ENCODE results near the gene TRAPPC3. TPM values are rescaled to one million over a fixed set of nuclear protein-coding genes. Genes with fewer than 3 reads are reported as not detected.

Gene TRAPPC3
- total RNA-seq, 1 donor from 2014 or later: 63.1 TPM

GRCh38 chr1:36163426-36163825, 14.1 kb upstream of the TRAPPC3 start:
- DNase-seq (no peak), ATAC-seq (no peak)
- Histone ChIP-seq H3K27ac (peak overlapping the region; percentile 19), H3K27me3 (no peaks in the 10 kb centered on the region), H3K9me3 (no peaks in the 10 kb centered on the region), H3K36me3 (peaks cover 11% of the 10 kb centered on the region), H3K4me3 (no peak overlapping the region), H3K4me1 (peaks cover 68% of the 10 kb centered on the region)
- TF ChIP-seq, protein P1, sequence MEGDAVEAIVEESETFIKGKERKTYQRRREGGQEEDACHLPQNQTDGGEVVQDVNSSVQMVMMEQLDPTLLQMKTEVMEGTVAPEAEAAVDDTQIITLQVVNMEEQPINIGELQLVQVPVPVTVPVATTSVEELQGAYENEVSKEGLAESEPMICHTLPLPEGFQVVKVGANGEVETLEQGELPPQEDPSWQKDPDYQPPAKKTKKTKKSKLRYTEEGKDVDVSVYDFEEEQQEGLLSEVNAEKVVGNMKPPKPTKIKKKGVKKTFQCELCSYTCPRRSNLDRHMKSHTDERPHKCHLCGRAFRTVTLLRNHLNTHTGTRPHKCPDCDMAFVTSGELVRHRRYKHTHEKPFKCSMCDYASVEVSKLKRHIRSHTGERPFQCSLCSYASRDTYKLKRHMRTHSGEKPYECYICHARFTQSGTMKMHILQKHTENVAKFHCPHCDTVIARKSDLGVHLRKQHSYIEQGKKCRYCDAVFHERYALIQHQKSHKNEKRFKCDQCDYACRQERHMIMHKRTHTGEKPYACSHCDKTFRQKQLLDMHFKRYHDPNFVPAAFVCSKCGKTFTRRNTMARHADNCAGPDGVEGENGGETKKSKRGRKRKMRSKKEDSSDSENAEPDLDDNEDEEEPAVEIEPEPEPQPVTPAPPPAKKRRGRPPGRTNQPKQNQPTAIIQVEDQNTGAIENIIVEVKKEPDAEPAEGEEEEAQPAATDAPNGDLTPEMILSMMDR (IDR thresholded peaks at IDR 0.05): no peak
- intact Hi-C loops (cut with DNase I): no loop called here

DNA sequence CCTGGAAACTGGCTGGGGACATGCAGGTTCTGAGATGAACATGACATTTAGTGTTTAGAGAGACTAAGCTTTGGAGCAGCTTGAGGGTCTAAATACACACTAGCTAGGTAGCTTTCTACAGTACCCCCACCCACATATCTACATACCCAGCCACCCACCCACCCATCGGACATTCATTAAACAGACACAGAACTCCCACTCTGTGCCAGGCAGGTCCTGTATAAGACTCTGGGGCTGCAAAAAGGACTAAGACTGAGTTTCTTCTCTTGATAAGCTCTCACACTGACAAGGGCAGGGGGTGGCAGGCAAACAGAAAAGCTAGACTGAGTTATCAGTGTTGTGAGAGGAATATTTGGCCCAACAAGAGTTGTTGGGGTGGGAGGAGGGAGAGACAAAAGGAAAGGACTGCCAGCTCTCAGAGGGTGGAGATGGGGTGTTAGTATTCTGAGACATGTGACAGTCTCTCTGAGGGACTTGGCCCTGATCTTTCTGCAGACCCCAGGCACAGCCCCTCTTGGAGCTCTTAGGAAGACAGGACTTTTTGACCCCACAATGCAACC, 13.5 kb upstream of the TRAPPC3 start:
- Histone ChIP-seq H3K4me3 (no peak overlapping the region), H3K4me1 (peaks cover 73% of the 10 kb centered on the region), H3K9me3 (no peaks in the 10 kb centered on the region), H3K36me3 (peaks cover 8% of the 10 kb centered on the region), H3K27me3 (no peaks in the 10 kb centered on the region), H3K27ac (peak overlapping the region; percentile 93)
- intact Hi-C loops (cut with DNase I): no loop called here
- TF ChIP-seq, protein P1 (IDR thresholded peaks at IDR 0.05): no peak
- DNase-seq: no peak
- no peak for ATAC-seq

DNA sequence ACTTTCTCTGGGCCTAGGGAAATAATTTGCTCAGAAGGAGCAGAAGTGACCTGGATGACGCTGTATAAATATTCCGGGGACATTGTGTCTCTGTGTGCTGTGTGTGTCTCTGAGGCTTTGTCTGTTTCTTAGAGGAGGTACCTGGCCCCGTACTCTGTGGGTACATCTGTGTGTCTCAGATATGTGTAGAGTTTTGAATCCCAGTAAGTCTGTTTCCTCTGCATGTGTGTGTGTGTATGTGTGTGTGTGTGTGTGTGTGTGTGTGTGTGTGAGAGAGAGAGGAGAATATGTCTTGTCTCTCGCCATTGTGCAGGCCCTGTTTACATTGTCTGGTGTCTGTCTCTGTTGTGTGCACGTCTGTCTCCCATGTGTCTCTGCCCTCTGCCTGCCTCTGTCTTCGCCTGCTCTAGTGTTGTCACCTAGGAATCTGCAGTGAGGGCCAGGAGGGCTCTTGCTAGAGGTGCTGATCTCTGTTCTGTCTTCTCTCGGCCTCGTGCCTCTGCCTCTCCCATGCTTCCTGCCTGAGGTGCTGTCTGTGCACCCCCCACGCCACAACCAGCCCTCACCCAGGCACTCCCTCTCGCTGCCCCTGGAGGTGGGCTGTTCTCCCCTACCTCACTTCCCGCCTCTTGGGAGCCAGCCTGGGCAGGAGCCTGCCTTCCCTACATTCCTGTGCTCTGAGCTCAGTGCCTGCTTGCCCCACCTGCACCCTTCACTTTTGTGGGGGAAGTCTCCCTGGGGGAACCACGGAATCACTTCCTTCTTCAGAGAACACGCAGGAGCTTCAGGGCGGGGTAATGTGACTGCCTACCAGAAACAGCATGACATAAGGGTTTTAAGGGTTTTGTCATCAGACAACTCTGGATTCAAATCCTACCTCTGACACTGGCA, 12.6 kb upstream of the TRAPPC3 start:
- H3K27me3 ChIP-seq: no peaks in the 10 kb centered on the region
- DNase-seq: peak; percentile 83
- H3K9me3 ChIP-seq: no peaks in the 10 kb centered on the region
- peak overlapping the region; percentile 93 for H3K27ac ChIP-seq
- intact Hi-C loops (cut with DNase I): no loop called here
- peaks cover 76% of the 10 kb centered on the region for H3K4me1 ChIP-seq
- peak; percentile 85 for ATAC-seq
- H3K36me3 ChIP-seq: no peaks in the 10 kb centered on the region
- H3K4me3 ChIP-seq: peak overlapping the region; percentile 47
- TF ChIP-seq, protein P1 (IDR thresholded peaks at IDR 0.05): no peak

GRCh38 chr1:36160949-36161485, 11.7 kb upstream of the TRAPPC3 start:
- Histone ChIP-seq H3K36me3 (no peaks in the 10 kb centered on the region), H3K9me3 (no peaks in the 10 kb centered on the region), H3K27ac (peak overlapping the region; percentile 93), H3K4me3 (peak overlapping the region; percentile 47), H3K27me3 (no peaks in the 10 kb centered on the region), H3K4me1 (peaks cover 67% of the 10 kb centered on the region)
- TF ChIP-seq, protein P1 (IDR thresholded peaks at IDR 0.05): peak; percentile 28
- ATAC-seq (peak; percentile 52), DNase-seq (peak; percentile 83)
- intact Hi-C loops (cut with DNase I): no loop called here

DNA sequence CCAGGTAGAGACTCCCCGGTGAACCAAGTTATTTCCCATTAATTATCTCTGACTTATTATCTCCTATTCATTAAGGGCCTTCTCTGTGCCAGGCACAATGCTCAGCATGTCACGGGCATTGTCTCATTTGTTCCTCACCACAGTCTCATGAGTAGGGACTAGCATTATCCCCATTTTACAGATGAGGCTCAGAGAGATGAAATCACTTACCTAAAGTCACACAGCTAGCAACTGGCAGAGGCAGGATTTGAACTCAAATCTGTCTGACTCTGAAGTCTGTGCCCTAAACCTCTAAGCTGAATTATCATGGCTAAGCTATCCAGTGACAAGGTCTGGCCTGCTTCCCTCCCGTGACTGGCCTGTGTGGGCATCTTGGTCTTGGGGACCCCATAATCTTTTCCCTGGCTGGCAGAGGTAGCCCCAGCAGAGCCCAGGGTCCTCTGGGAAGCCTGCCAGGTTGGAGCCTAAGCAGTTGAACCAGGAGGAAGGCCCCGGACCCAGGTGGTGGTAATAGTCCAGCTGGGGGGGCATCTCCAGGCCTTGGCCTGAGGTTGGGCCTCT, 11.2 kb upstream of the TRAPPC3 start:
- TF ChIP-seq, protein P1 (IDR thresholded peaks at IDR 0.05): no peak
- H3K27me3 ChIP-seq: no peaks in the 10 kb centered on the region
- ATAC-seq (no peak), DNase-seq (no peak)
- H3K36me3 ChIP-seq: no peaks in the 10 kb centered on the region
- peak overlapping the region; percentile 93 for H3K27ac ChIP-seq
- intact Hi-C loops (cut with DNase I): no loop called here
- peak overlapping the region; percentile 47 for H3K4me3 ChIP-seq
- H3K4me1 ChIP-seq: peaks cover 67% of the 10 kb centered on the region
- no peaks in the 10 kb centered on the region for H3K9me3 ChIP-seq

Data from upper lobe of right lung (tissue), 1 donor.